ENCODE results near the gene RBM17.
"Not testable (repeated sequence)": the region's sequence is repeated elsewhere in the genome, so short reads cannot be mapped to it uniquely, and the experiment has no call there.

RBM17 gene

DNA sequence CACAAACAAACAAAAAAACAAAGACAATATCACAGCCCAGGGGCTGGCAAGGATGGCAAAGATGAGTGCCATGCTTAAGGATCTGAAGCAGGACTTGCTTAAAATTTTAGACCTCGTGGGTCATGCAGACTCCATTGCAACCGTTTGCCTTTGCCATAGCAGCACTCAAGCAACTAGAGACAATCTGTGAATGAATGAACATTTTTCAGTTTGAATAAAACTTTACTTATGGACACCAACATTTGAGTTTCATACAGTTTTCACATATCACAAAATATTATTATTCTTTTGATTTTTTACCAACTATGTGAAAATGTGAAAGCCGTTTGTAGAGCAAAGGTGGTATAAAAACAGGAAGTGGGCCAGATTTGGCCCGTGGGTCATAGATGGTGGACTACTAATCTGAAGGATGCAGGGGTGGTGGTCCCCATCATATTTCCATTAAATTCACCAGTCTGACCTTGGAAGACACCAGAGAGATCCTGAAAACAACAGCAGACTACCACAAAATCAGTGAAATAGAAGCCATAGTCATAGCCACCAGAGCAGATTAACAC, 8.3 kb upstream of the RBM17 start:
- DNase-seq = no peak

DNA sequence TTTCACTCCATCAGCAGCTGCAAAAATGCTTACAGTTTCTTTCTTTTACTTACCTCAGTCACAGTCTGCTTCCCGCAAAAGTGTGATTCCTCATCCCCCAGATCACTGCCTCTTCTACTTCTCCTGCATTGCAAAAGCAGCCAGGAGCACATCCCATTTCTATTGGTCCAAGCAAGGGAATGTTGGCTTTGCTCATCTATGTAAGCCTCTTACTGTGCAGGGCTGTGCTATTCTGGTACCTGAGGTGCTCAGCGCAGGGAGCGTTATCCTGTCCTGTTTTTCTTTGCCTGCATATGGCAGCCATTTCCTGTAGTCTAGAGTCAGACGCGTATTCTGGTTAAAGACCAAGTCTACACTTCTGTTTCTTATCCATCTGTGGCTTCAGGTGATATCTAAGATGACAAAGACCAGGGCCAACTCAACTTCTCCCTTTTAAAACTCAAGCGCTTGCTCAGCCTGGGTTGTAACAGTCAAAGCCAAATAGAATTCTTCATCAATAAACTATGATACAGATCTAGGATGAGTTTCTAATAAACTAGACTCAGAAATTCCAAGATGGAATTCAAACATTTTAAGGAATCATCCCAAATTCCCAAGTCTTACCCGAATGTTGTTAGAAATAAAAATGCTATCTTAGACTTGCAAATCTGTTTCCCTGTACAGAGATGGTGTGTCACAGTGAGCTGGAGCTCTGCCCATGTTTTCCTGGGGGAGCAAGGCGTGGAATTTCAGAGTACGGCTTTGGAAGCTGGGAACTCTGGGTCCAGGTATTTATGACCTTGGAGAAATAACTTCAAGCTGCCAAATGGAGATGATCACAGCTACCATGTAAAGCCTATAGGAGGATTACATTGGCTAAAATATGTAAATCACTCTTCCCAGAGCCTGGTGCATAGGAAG, 6.1 kb upstream of the RBM17 start:
- DNase-seq = no peak

DNA sequence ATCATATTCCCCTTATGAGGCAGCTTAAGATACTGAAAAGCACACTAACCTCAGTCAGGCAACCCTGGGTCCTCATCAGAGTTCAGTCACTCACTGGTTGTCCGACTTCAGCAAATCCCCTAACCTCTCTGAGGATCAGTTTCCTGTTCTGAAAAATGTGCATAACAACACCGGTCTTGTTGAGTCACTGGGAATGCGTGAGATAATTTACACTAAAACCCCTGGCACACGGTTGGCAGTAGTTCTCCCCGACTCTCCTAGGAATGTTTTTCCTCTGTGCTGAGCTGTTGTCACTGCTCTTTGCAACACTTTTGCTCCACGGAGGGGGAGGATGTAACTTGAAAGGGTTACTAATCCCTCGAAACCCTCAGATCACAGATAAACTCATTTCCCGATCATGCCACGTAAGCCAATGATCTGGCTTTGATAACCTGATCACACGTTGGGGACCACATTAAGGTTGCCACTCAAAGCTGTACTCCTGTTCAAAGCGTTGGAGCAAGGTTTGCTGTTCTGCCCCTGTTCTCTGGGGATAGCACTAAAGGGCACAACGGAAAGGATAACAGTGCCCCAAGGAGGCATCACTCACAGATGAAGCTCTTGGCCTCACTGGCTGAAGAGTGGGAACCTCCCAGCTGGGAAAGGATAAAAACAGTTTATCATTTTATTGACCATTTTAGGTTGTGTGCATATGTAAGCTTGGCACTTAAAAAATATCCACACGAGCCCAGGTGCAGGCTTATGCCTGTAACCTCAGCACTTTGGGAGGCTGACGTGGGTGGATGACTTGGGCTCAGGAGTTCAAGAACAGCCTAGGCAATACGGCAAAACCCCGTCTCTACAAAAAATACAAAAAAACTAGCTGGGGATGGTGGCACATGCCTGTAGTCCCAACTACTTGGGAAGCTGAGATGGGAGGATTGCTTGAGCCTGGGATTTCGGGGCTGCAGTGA, 5.0 kb upstream of the RBM17 start:
- no peak for DNase-seq

DNA sequence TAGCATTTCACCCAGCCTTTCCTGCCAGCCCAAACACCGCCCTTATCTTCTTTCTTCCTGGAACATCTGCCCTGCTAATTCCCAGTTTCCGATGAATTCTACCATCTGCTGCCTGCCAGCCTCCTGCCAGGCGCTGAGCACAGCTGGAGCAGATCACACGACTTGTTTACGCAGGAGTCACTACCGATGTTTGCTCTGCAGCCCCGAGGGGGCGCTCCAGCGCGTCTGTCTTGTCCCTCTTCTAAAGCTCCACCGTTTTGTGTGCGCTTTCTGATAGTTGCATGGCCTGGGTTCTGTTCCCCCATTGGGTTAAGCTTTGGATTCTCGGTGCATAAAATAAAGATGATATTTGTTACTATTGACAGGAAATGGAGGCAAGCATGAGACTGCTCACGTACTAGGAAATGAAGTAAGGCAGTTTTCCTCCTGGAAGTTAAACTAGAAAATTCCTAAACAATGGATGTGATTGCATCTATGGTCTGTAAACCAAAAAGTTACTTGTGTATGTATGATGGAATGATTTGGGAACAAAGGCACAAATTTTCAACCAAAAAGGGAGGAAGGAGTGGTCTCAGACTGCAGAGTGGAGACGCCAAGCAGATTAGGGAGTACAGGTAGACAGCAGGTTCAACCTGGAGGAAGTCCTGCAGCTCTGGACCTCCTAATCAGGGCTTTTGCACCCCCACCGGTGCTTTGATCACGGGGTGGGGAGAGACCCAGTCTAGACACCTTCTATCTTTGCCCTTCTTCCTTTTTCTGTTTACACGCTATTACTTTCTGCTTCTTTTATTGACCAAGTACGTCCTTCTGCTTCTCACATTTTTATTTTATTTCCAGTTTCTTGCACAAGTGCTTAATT, 2.2 kb upstream of the RBM17 start:
- peak in 13 of 14 donors; percentile 25 to 87 (median 77) for DNase-seq

DNA sequence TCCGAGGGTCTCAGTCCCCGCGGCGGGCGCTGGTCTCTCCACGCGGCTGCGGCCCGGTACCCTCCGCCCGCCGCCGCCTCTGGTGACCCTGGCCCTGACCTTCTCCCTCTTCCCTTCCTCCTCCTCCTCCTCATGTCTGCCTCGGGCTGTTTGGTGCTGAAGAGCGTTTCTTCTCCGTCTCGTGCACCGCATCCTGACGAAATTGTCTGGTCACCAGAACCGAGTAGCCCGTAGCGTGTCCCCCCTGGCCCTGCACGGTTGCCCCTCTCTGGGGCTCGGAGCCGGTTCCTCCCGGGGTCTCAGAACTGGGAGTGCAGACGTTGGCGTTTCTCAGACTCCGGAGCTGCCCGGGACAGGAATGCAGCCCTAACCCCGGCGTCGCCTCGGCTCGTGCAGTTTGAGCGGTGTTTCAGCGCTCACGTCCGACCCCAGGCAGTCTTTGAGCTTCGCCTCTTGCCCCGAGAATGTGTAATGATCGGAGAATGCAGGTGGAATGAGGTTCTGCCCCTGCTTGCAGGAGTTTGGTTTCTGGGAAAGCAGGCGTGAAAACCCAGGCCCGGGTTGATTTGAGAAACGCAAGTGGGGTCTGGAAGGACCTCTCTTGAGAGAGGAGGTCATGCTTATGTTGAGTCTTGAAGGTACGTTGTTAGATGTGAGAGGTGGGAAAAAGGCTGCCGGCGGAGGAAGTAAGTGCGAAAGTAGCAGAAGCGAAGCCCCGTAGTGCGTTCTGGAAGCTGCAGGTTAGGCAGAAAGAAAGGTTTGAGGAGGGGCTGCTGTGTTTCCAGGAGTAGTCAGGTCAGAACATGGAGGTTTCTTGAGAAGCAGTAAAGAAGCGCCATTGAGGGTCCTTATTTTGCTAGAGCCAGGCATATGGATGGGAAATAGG, 743 bp downstream of the RBM17 start:
- DNase-seq = peak in 2 of 14 donors; percentile 28 to 29

DNA sequence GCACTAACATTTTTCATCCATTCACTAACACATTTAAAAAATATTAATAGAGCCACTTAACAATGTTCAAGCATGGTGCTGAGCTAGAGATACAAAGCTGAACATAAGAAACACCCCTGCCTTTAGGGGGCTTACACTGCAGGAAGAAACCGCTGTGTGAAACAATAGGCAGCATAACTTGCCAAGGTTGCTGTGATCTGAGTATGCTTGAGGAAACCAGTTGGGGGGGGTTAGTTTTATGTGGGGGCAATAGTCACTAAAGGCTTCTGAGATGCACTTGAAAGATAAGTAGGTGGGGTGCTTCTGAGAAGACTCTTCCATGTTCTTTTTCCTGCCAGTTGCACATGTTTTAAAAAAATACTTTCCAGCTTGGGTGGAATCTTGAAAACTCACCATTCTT, 2.8 kb downstream of the RBM17 start:
- DNase-seq = no peak

DNA sequence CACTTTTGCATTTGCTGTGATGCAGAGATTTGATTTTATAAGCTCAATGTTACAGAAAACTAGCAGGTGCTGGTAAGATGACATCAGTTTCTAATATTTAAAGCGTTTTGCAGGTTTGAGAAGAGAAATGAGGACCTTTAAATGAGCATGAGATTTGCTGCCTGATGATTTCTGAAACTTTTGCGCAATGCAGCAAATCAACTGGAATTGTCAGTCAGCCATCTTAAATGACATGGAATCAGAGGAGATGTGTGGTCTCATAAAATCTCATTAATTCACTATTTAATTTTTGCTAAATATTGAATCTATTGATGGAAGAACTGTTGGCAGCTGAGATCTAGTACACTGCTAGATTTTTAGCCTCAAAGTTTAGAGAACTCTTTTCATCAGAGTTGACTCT, 3.9 kb downstream of the RBM17 start:
- DNase-seq = no peak

DNA sequence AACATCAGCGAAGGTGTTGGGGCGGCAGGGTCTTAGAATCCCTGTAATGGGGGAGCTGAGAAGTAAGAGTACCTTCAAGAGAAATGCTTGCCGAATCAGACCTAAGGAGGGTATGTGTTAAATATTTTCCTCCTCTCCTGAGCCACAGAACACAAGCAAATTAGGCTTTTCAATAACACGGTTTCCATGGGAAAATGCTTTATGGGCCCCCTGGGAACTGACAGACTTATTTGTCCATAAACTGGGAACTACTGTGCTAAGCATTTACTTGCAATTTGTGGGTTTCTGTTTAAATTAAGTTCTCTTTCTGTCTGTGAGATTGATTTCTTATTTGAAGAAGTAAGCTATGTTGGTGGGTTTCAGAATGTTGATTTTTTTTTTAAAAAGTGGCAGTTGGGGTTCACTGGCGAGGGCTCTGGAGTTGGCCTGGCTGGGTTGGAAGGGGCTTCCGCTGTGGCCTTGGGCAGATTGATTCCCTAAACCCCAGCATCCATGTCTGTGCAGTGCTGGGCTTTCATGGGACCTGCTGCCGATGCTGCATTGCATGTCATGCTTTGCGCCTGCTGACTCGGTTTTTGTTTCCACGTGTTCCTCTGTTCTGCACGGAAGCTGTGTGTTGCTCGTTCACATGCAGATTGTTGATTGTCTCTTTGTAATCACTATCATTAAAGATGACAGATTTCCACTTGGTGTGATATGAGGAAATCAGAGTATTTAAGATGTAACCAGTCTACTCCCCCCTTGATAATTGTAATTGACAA, 7.2 kb downstream of the RBM17 start:
- DNase-seq = no peak

DNA sequence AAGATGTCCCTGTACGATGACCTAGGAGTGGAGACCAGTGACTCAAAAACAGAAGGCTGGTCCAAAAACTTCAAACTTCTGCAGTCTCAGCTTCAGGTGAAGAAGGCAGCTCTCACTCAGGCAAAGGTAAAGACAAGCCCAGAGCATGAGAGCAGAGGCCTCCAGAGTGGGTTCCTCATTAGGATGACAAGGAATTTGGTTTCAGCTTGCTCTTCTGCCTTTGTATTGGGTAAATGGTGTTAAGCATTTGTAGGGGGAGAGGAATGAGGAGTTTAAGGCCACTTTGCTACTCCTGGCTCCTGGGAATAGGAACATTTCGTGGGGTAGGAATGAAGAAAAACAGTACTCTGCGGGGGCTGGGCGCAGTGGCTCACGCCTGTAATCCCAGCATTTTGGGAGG, 8.2 kb downstream of the RBM17 start:
- no peak for DNase-seq

DNA sequence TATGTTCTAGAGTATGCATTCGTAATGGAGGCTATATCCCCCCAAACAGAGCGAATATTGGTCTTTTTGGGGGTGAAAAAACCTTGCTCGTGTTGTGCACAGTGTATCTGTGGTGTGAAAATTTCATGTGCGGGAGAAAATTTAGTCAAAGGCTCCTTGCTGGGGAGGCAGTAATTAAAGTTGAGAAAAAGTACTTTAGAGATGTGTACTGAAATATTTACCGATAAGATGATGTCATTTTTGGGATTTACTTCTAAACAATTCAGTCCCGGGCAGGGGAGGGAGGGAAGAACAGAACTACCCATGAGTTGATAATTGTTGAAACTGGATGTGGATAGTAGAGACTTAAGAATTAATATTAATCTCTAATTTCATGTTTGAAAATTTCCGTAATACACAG, 9.3 kb downstream of the RBM17 start:
- no peak for DNase-seq

DNA sequence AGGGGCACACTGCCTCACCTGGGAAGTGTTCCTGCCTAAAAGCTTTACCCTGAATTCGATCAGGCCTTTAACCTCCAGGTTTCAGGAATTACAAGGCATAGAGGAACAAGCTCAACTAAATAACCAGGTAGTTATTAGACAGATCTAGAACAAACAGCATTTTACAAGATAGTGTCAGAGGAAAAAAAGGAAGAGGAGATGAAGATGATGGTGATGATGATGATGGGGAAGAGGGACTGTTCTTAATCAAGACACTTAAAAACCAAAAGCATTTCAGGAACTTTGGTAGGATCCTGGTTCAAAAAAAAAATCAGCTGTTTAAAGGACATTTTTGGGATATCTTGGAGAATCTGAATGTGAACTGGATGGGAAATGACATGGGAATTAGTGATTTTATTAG, 11.5 kb downstream of the RBM17 start:
- no peak for DNase-seq

DNA sequence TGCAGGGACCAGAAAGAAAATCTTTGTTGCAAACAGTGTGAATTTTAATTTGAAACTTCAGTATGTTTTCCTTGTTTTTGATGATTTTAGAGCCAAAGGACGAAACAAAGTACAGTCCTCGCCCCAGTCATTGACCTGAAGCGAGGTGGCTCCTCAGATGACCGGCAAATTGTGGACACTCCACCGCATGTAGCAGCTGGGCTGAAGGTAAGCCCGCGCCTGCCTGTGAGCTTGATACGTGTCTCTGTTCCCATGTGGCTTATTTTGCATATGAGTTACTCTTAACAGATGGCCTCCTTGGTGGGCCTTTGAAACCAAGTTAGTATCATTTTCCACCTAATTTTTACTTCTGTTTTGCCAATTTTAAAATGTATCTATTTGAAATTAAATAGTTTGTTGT, 12.3 kb downstream of the RBM17 start:
- no peak for DNase-seq

DNA sequence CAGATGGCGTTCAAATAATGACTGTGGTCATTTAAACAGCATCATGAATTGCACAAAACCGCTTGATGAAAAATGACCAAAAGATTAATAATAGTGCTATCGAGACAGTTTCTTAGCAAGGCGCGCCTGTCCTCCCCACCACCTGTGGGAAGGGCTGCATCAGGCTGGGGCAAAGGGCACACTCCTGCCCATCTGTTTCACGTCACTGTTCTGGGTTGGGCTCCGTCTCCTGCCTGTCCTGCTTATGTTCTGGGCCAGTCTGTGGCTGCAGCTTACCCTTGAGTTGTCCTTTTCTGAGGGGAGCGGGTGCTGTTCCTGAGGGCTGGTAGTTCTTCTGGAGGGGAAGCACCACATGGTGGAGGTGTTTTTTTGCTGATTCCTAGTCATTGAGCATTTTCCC, 13.3 kb downstream of the RBM17 start:
- no peak for DNase-seq

DNA sequence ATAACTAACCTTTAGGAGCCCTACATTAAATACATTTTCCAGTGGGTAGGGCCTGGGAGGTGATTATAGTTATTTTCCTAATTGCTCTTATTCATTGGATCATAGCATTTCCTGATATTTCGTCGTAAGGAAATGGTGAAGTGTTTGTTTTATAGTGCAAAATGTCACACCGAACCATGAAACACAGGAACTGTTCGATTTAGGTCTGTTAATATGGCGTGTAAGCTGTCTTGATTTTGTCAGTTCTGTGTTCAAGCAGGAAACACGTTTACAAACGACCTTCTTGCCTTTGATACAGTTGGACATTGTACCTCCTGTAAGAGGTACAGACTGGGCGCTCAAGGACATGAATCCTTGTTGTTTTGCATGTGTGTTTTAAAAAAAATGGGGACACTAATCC, 14.8 kb downstream of the RBM17 start:
- no peak for DNase-seq

DNA sequence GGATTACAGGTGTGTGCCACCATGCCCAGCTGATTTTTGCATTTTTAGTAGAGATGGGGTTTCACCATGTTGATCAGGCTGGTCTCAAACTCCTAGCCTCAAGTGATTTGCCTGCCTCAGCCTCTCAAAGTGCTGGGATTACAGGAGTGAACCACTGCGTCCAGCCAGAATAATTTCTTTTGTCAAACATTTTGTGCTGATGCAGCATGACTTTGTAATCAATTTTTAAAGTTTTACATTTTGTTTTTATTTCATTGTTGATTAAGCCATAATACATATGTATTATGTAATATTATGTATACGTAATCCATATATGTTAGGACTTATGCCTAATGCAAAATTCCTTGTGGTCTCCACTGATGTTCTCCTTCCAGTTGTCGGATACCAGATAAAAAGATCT, 18.8 kb downstream of the RBM17 start:
- not testable (repeated sequence) for DNase-seq

DNA sequence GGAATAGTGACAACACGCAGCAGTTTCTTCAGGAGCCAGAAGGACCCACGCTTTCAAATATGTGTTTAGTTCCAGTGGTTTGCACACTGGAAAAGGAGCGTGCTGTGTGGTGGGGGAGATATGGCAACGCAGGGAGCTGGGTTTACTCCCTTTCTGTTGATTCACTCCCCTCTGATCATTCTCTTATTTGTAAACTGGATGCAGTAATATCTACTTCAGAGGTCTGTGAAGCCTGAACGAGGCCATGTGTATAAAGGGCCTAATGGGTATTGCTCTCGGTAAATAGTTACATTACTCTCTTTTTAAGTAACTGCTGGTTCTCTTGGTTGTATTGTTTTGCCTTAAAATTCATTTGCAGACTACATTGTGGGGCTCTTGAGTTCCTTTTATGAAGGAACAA, 19.2 kb downstream of the RBM17 start:
- no peak for DNase-seq

DNA sequence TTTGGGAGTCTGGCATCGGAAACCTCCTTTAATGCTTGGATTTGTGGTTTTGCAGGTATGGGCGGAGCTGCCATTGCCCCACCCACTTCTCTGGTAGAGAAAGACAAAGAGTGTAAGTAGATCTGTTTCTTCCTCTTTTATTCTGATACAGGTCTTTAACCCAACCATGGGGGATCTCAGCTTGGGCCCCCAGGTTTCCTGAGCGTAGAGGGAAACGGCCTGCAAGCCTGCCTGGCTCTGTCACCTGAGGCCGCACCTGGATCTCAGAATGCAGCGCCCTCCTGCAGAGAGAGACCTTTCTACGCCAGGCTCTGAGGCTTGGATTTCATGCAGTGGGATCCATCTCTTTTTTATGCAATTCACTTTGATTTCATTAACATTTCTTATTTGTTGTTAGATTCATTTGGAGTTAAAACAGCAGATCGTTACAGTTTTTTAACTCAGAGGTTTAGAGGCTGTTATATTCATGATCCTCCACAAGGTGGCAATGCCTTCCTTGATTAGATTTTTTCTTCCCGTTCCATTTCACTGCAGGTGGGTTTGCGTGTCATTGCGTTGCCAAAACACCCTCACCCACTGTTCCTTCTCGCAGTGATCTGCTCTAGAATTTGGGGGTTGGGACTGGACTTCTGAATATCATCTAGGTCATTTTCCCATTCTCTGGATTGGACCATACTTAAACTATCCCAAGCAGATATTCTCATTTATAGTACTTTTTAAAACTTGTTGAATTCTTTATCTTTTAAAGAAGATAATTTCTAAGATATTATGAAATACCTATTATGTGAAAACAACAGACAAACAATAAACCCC, 20.0 kb downstream of the RBM17 start:
- DNase-seq = no peak

DNA sequence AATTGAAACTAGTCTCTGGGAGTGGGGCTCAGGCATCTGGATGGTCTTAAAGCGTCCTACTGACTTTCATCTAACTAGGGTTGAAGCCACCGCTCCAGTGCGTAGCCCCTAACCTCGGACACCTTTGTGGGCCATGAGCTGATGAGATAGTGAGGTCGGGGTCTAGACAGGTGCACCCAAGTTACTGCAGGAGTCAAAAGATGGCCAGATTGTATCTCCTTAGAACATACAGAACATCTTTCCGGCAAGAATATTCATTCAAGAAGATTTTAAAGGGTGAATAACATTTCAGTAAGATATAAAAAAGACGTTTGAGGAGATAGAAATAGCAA, 20.6 kb downstream of the RBM17 start:
- no peak for DNase-seq

DNA sequence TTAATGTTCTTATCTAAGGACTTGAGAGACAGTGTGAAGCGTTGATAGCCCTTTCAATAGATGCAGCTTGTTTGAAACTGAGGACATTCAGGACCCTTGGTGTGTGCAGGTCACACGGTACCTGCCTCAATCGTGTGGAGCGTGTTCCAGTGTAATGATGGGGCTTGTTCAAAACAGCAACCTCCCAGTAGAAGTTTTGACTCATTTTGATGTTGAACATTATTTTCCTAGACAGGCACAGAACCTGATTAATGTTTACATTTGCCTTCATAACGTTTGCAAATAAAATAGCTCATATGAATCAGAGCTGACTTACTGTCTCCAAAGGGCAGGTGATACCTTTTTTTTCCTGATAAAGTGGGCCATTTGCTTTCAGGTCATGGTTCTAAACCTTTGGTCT, 21.3 kb downstream of the RBM17 start:
- DNase-seq = no peak

DNA sequence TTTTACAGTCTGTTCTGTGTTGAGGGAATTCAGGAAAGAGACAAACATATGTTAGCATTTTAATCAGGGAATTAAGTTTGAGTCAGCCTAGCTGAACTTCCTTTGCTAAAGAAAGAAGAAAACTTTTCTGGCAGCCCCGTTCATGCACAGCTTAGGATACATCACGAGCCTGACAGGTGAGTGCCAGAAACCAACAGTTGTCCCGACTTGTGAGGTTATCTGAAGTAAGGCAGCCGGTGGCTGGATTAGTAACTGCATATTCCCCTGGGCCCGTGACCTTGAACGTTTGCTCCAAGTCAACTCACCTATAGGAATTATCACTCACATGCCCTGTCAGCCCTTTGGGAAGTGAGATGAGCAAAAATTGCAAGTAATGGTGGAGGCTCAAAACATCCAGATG, 24.1 kb downstream of the RBM17 start:
- DNase-seq = no peak
